K562 (cell line): ENCODE data around the gene SPRING1. TPM values are rescaled to one million over a fixed set of nuclear protein-coding genes. Genes with fewer than 3 reads are reported as not detected.

ENCODE experiments used
- ADNP ChIP-seq: fragments of 200-800 bp; sonication (Bioruptor generic); IDR thresholded peaks from 2 replicates; pipeline ENCODE4 v1.6.1; 2016; ENCODE audit warnings: missing genetic modification characterization, missing compliant biosample characterization
- BCL6 ChIP-seq: fragments of 250-450 bp; sonication (Bioruptor Pico); IDR thresholded peaks from 2 replicates; pipeline ENCODE4 v1.4.0; 2020
- CBX1 ChIP-seq: sonication (generic); IDR thresholded peaks from 2 replicates; pipeline ENCODE4 v1.6.1; 2016; ENCODE audit warnings: antibody characterized with exemption, low read depth, mild to moderate bottlenecking
- CHD1 ChIP-seq: fragments of 200-600 bp; sonication (generic); IDR thresholded peaks from one replicate; pipeline ENCODE4 v1.6.1; 2012; ENCODE audit warnings: mild to moderate bottlenecking, moderate library complexity, low read length, inconsistent platforms
- ESRRA ChIP-seq: fragments of 450-650 bp; IDR thresholded peaks from 2 replicates; pipeline ENCODE4 v1.6.1; 2014; ENCODE audit warnings: low read depth, mild to moderate bottlenecking, moderate library complexity, borderline replicate concordance
- GTF2E2 ChIP-seq: fragments of 200-800 bp; sonication (Bioruptor generic); IDR thresholded peaks from 2 replicates; pipeline ENCODE4 v1.6.1; 2016; ENCODE audit warnings: missing genetic modification characterization, missing compliant biosample characterization
- JUN ChIP-seq, 2 experiments: sonication (generic) in 1 of 2; formaldehyde crosslinking in 1 of 2; IDR thresholded peaks; 2 replicates each; pipeline versions ENCODE4 v1.6.1 to v1.8.0; 2012 to 2022; ENCODE audit warnings: borderline replicate concordance in 2 of 2, mild to moderate bottlenecking in 2 of 2, improper control_type of control experiment in 1 of 2, low read depth in 1 of 2, low read length in 1 of 2, missing genetic modification reagents in 1 of 2
- MAZ ChIP-seq, 2 experiments: fragments of 450-650 bp in 1 of 2; sonication (generic) in 1 of 2; formaldehyde crosslinking; IDR thresholded peaks in 1 of 2; conservative IDR thresholded peaks in 1 of 2; 2 replicates each; pipeline versions ENCODE4 v1.4.0 to v1.5.0; 2020; ENCODE audit warnings: mild to moderate bottlenecking in 1 of 2, missing genetic modification reagents in 1 of 2
- MTA2 ChIP-seq: fragments of 450-650 bp; IDR thresholded peaks from 2 replicates; pipeline ENCODE4 v1.6.1; 2016; ENCODE audit warnings: low read depth
- NFIX ChIP-seq: fragments of 250-450 bp; sonication (Bioruptor Pico); IDR thresholded peaks from 2 replicates; pipeline ENCODE4 v1.4.0; 2020; ENCODE audit warnings: low read depth, mild to moderate bottlenecking, moderate library complexity
- NONO ChIP-seq, 2 experiments: fragments of 200-400 bp in 1 of 2; fragments of 450-650 bp in 1 of 2; formaldehyde crosslinking in 1 of 2; IDR thresholded peaks; 2 replicates each; pipeline ENCODE4 v1.6.1; 2017; ENCODE audit warnings: low read depth in 2 of 2, mild to moderate bottlenecking in 2 of 2, moderate library complexity in 2 of 2, low read length in 1 of 2
- POLR3G ChIP-seq: IDR thresholded peaks from 2 replicates; pipeline ENCODE4 v1.6.1; 2011; ENCODE audit not compliant: insufficient read length, insufficient replicate concordance; ENCODE audit errors: extremely low read depth
- RBM25 ChIP-seq: fragments of 200-400 bp; formaldehyde crosslinking; IDR thresholded peaks from 2 replicates; pipeline ENCODE4 v1.6.1; 2018; ENCODE audit warnings: low read length, low read depth, moderate library complexity; ENCODE audit not compliant: severe bottlenecking
- RFX7 ChIP-seq: fragments of 250-450 bp; sonication (Bioruptor Pico); IDR thresholded peaks from 2 replicates; pipeline ENCODE4 v1.5.1; 2021; ENCODE audit warnings: mild to moderate bottlenecking
- SIRT6 ChIP-seq: IDR thresholded peaks from one replicate; pipeline ENCODE4 v1.6.1; 2012; ENCODE audit warnings: low read depth, mild to moderate bottlenecking, control low read depth, inconsistent platforms, low read length, moderate library complexity
- SMARCA5 ChIP-seq: fragments of 450-650 bp; IDR thresholded peaks from 2 replicates; pipeline ENCODE4 v1.6.1; 2016
- ZFX ChIP-seq: sonication (generic); formaldehyde crosslinking; IDR thresholded peaks from 2 replicates; pipeline ENCODE4 v1.8.0; 2022; ENCODE audit warnings: mild to moderate bottlenecking, missing genetic modification reagents, moderate library complexity
- ZNF175 ChIP-seq: fragments of 200-800 bp; sonication (Bioruptor generic); IDR thresholded peaks from 2 replicates; pipeline ENCODE4 v1.6.1; 2016; ENCODE audit warnings: low read depth, mild to moderate bottlenecking, missing genetic modification characterization, missing compliant biosample characterization
- ZNF354B ChIP-seq: fragments of 250-450 bp; sonication (Bioruptor Pico); IDR thresholded peaks from 2 replicates; pipeline ENCODE4 v1.4.0; 2020
- ZSCAN32 ChIP-seq: fragments of 450-650 bp; formaldehyde crosslinking; IDR thresholded peaks from 2 replicates; pipeline ENCODE4 v1.4.0; 2020; ENCODE audit warnings: mild to moderate bottlenecking, moderate library complexity
- polyA plus RNA-seq, 8 experiments: library from polyadenylated mRNA; depleted of rRNA in 4 of 8; stranded (reverse) in 5 of 8; unstranded in 3 of 8; fragments of >200 nt; fragmentation: Nextera tagmentation in 2 of 8; fragmentation: Illumina TruSeq in 1 of 8; extraction: Ambion mirVana in 2 of 8; extraction: Trizol in 1 of 8; gene quantifications; 2 replicates each; pipeline versions ENCODE4 v1.2.1 to v1.2.3, GENCODE V29; 2011 to 2014; ENCODE audit warnings: inconsistent platforms in 1 of 8, missing spikeins in 1 of 8
- total RNA-seq, 7 experiments: library from RNA; depleted of rRNA in 6 of 7; stranded (reverse); fragments of >200 nt in 6 of 7; fragmentation: Illumina TruSeq in 2 of 7; extraction: Trizol in 2 of 7; gene quantifications; 2 replicates each; pipeline versions ENCODE4 v1.2.1 to v1.2.3, GENCODE V29; 2011 to 2021; ENCODE audit warnings: low replicate concordance in 1 of 7
- TF ChIP-seq, protein P1 (sequence below), 3 experiments: IDR thresholded peaks in 2 of 3; conservative IDR thresholded peaks in 1 of 3; 2 replicates each; pipeline ENCODE4 v1.5.1; 2011 to 2012; ENCODE audit warnings: low read length in 3 of 3, mild to moderate bottlenecking in 3 of 3, control low read depth in 2 of 3, improper control_type of control experiment in 1 of 3, inconsistent platforms in 1 of 3, low read depth in 1 of 3, mixed read lengths in 1 of 3, moderate library complexity in 1 of 3; ENCODE audit not compliant: insufficient read depth in 2 of 3
- TF ChIP-seq, protein P2 (sequence below): fragments of 450-650 bp; formaldehyde crosslinking; IDR thresholded peaks from 2 replicates; pipeline ENCODE4 v1.4.0; 2022; ENCODE audit warnings: missing genetic modification characterization
- TF ChIP-seq, protein P3 (sequence below): fragments of 200-400 bp; formaldehyde crosslinking; IDR thresholded peaks from 2 replicates; pipeline ENCODE4 v1.6.1; 2017; ENCODE audit warnings: mild to moderate bottlenecking, low read depth, low read length, moderate library complexity
- TF ChIP-seq, protein P4 (sequence below): sonication (generic); formaldehyde crosslinking; IDR thresholded peaks from 2 replicates; pipeline ENCODE4 v1.9.0; 2022; ENCODE audit warnings: mild to moderate bottlenecking, missing genetic modification reagents

SPRING1 gene
- total and polyA plus RNA-seq, 9 of the 15 experiments (the other 6 are each of a cell fraction or from before 2014, with no cell fraction given): 1.1 to 20.0 (median 8.0) TPM

DNA sequence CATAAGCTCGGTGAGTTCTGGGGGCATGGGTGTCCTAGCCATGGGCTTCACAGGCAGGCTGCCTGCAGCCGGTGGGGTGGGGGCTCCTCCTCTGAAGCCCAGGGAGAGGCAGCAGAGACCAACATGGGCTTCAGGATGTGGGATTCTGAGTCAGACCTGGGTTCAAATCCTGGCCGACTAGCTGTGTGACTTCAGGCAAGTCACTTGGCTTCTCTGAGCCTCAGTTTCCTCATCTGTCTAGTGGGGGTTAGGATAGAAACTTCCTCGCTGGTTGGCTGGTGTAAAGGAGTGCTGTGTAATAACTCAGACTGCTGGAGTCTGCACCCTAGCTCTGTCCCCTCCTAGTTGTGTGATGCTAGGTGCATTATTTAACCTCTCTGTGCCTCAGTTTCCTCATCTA is 12.4 kb upstream of the SPRING1 start (continued):
- TF ChIP-seq JUN (IDR thresholded peaks at IDR 0.05; ENCODE audit: borderline replicate concordance, low read depth, low read length) (no peak), JUN (CRISPR knock-in tag; IDR thresholded peaks at IDR 0.05; ENCODE audit: borderline replicate concordance) (no peak), BCL6 (CRISPR knock-in tag) (no peak), ZFX (CRISPR knock-in tag) (no peak), ADNP (tag) (peak; percentile 64; the same call in 1 of the 2 replicates), SIRT6 (no peak), POLR3G (no peak), CHD1 (no peak), MTA2 (no peak), ZNF175 (CRISPR knock-in tag) (no peak), ZSCAN32 (no peak), RFX7 (CRISPR knock-in tag) (no peak), NONO (IDR thresholded peaks at IDR 0.05; ENCODE audit: low read depth in 2 of 2, low read length in 1 of 2) (no peak), GTF2E2 (tag) (no peak), ZNF354B (CRISPR knock-in tag) (no peak), ESRRA (no peak), NFIX (CRISPR knock-in tag) (no peak), SMARCA5 (peak; percentile 51; the same call in 1 of the 2 replicates), MAZ (CRISPR knock-in tag; conservative IDR thresholded peaks at IDR 0.05 in 1 of 2, IDR thresholded peaks at IDR 0.05 in 1 of 2) (no peak), CBX1 (peak; percentile 35; the same call in 1 of the 2 replicates), RBM25 (peak; percentile 86)
- TF ChIP-seq, protein P1, sequence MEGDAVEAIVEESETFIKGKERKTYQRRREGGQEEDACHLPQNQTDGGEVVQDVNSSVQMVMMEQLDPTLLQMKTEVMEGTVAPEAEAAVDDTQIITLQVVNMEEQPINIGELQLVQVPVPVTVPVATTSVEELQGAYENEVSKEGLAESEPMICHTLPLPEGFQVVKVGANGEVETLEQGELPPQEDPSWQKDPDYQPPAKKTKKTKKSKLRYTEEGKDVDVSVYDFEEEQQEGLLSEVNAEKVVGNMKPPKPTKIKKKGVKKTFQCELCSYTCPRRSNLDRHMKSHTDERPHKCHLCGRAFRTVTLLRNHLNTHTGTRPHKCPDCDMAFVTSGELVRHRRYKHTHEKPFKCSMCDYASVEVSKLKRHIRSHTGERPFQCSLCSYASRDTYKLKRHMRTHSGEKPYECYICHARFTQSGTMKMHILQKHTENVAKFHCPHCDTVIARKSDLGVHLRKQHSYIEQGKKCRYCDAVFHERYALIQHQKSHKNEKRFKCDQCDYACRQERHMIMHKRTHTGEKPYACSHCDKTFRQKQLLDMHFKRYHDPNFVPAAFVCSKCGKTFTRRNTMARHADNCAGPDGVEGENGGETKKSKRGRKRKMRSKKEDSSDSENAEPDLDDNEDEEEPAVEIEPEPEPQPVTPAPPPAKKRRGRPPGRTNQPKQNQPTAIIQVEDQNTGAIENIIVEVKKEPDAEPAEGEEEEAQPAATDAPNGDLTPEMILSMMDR (IDR thresholded peaks at IDR 0.05 in 2 of 3, conservative IDR thresholded peaks at IDR 0.05 in 1 of 3; ENCODE audit: insufficient read depth in 2 of 3, low read depth in 1 of 3, low read length in 3 of 3): no peak
- TF ChIP-seq, protein P2, sequence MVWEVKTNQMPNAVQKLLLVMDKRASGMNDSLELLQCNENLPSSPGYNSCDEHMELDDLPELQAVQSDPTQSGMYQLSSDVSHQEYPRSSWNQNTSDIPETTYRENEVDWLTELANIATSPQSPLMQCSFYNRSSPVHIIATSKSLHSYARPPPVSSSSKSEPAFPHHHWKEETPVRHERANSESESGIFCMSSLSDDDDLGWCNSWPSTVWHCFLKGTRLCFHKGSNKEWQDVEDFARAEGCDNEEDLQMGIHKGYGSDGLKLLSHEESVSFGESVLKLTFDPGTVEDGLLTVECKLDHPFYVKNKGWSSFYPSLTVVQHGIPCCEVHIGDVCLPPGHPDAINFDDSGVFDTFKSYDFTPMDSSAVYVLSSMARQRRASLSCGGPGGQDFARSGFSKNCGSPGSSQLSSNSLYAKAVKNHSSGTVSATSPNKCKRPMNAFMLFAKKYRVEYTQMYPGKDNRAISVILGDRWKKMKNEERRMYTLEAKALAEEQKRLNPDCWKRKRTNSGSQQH (CRISPR knock-in tag): no peak
- TF ChIP-seq, protein P3, sequence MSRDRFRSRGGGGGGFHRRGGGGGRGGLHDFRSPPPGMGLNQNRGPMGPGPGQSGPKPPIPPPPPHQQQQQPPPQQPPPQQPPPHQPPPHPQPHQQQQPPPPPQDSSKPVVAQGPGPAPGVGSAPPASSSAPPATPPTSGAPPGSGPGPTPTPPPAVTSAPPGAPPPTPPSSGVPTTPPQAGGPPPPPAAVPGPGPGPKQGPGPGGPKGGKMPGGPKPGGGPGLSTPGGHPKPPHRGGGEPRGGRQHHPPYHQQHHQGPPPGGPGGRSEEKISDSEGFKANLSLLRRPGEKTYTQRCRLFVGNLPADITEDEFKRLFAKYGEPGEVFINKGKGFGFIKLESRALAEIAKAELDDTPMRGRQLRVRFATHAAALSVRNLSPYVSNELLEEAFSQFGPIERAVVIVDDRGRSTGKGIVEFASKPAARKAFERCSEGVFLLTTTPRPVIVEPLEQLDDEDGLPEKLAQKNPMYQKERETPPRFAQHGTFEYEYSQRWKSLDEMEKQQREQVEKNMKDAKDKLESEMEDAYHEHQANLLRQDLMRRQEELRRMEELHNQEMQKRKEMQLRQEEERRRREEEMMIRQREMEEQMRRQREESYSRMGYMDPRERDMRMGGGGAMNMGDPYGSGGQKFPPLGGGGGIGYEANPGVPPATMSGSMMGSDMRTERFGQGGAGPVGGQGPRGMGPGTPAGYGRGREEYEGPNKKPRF: no peak
- TF ChIP-seq, protein P4, sequence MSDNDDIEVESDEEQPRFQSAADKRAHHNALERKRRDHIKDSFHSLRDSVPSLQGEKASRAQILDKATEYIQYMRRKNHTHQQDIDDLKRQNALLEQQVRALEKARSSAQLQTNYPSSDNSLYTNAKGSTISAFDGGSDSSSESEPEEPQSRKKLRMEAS (CRISPR knock-in tag): no peak
